SW480 (cell line): ENCODE data around the gene NSUN6.
A peak's percentile ranks its signal among the peaks of the same experiment; 100 is the strongest.
"Not testable (repeated sequence)": the region's sequence is repeated elsewhere in the genome, so short reads cannot be mapped to it uniquely, and the experiment has no call there.

Experiments
- DNase-seq: peaks from one replicate; pipeline ENCODE4 v3.0.0-alpha.2; 2016; ENCODE audit warnings: low spot score

NSUN6 gene

DNA sequence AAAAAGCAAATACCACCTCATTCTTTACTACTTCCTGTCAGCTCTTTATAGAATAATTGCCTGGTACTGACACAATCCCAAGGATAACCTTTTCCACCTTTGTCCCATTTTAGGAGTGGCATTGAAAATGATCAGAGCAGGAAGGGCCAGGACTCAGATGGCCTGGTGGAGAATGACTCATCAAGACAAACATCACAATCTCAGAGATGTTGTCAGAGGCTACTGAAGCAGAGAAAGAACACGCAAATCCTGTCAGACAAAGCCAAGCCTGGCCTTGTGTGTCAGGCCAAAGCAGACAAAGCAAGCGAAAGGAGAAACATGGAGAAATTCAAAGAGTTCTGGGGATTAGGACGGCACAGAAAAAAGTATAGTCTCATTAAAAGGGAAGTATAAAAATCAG lies 40.9 kb downstream of the NSUN6 start:
- peak; percentile 52 for DNase-seq

DNA sequence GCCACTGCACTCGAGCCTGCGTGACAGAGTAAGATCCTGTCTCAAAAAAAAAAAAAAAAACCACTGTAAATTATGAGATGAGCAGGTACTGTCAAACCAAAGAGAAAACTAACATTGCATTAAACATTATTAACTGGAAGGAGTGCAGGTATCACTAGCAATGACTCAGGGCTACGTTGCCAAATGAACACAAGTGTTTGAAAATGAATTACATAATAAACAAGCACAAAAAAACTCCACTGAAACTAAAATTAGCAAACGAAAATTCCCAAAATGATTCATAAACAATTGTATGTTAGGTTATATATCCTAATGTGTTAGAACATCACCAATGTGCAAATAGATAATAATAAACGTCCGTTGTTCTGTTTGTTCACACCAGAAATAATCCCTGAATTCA lies 42.8 kb downstream of the NSUN6 start:
- DNase-seq: no peak

DNA sequence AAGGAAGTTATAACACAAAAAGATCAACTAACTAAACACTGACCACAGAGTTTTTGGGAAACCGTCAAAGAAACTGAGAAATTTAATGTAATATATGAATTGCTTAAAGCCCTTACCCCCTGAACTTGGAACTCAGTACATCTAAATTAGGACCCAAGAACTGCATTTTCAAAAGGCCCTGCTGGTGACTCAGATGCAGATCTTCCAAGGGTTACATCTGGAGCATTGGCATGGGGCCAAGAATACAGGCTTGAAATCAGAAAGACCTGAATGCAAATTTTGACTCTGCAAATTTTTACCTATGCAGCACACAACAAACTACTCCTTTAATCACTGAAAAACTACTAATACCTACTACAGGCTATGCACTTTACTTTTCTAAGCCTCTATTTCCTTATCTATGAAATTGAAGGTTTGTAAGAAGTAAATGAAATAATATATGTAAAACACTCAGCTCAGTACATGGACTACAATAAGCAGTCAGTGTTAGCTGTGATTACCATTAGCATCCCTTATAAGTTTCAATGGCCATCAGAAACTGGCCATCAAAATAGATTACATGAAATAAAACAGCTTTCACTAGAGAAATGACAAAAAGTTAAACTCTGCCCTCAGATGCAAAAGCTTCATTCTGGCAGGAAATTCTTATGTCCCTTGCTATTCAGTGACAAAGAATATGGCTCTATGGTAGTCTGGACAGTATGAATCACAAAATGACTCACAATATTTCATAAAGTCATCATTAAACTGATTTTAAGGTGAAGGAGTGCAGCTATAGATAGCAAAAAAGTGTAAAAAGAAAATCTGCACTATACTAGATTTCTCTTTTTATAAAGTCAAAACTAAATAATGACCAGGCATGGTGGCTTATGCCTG lies 43.6 kb downstream of the NSUN6 start:
- DNase-seq: no peak

DNA sequence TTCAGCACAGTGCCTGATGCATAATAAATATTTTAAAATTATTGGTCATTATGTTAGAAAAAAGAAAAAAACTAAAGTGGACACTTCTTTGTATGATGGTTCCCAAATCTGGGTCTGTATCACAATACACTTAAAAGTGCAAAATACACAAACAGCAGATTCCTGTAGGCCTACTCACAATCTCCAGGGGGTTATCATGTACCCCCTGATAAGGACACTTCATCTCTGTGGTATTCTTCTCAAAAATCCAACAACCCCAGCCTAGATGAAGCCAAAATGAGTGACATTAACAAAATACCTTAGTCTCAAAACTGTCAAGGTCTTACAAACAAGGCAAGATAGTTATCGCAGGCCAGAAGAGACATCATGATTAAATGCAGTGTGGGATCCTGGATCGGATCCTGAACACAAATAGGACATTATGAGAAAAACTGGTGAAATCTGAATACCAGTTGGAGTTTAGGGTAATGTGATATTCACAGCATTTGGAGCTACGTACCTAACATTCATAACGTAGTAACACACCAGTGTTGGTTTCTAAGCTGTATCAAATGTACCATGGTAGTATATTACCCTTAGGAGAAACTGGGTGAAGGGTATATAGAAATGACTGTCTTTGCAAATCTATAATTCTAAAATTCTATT lies 45.2 kb downstream of the NSUN6 start:
- DNase-seq: no peak

DNA sequence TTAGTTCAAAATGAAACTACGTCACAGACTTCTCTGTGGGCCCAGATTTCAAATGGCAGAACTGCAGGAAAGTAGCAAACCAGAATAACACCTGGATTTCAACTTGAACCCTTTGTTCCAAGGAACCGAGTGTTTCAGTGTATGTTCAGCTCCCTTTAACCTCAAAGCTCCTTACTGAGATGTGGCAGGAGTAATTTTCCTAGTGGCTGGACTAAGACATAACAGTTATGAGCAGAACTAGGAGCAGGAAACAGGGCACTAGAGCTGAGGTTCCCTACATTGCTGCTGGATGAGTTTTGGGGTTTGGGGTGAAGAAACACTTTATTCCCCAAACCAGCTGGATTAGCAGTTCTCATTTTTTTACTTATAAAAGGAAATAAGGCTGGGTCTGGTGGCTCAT lies 50.1 kb downstream of the NSUN6 start:
- no peak for DNase-seq

DNA sequence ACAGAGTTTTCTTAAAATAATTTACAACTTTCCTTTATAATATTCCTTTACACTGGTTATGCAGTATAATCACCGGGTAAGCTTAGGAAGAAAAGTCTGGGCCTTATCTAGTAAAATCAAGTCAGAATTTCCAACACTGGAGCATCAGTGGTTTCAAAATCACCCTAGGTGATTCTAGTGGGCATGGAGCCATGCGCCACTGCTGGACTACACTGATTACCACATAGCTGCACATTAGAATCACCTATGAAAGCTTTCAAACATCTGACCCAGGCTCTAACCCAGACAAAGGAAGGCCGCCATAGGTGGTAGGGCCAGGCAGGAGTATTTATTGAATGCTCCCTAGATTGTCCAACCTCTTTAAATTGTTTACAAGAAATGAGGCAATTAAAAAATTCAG lies 52.0 kb downstream of the NSUN6 start:
- no peak for DNase-seq

DNA sequence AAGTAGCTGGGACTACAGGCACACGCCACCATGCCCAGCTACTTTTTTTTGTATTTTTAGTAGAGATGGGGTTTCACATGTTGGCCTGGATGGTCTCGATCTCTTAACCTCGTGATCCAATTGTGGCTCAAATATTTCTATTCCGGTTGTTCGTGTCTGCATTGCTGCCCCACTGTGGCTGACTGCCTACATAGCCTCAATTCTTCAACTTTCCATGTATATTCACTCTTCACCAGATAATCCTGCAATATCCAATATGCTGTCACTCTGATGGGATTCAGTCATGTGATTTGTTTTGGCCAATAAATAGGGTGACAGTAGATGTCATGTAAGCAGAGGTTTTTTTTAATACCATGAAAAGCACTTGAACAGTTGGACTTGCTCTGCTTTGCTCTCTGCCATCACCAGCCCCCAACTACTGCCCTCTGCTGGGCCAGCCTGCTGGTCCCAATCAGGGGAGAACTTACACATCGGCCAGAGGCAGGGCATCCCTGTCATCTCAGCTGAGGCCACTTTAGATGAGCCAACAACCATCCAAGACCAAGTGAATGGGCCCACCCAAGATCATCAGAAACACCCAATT lies 56.7 kb downstream of the NSUN6 start:
- no peak for DNase-seq

DNA sequence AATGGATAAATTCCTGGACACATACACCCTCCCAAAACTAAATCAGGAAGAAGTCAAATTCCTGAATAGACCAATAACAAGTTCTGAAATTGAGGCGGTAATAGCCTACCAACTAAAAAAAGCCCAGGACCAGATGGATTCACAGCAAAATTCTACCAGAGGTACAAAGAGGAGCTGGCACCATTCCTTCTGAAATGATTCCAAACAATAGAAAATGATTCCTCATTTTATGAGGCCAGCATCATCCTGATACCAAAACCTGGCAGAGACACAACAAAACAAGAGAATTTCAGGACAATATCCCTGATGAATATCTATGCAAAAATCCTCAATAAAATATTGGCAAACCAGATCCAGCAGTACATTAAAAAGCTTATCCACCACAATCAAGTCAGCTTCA lies 60.2 kb downstream of the NSUN6 start:
- not testable (repeated sequence) for DNase-seq

DNA sequence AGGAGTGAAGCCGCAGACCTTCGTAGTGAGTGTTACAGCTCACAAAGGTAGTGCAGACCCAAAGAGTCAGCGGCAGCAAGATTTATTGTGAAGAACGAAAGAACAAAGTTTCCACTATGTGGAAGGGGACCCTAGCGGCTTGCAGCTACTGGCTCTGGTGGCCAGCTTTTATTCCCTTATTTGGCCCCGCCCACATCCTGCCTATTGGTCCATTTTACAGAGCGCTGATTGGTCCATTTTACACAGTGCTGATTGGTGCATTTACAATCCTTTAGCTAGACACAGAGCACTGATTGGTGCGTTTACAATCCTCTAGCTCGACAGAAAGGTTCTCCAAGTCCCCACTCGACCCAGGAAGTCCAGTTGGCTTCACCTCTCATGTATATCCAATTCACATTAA lies 64.8 kb downstream of the NSUN6 start:
- DNase-seq: not testable (repeated sequence)

DNA sequence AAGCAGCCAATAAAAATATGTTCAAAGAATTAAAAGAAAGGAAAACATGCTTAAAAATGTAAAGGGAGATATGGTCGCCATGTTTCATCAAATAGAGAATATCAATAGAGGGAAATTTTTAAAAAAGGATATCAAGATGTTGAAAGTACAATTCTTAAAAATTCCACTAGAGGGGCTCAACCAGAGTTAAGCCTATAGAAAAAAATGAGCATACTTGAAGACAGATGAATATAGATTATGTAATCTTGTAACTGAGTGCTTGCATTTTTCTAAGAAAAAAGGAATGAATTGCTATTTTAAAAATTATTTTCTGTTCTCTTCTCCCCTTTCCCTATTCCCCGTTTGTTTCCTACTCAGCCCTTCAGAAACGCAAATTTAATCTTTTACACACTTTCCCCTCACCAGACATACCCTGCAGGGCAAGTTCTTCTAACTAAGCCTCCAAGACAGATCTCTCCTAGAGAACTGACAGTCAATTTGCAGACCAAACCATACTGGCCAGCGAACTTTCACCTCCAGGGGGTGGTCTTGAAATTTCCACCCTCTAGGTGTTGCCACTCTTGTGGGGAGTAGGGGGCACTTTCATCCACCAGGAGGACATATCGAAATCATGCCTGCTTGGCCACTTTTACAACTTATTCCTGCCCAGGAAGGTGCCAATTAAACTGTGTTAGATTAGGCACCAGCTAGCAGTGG lies 67.7 kb downstream of the NSUN6 start:
- DNase-seq: no peak

DNA sequence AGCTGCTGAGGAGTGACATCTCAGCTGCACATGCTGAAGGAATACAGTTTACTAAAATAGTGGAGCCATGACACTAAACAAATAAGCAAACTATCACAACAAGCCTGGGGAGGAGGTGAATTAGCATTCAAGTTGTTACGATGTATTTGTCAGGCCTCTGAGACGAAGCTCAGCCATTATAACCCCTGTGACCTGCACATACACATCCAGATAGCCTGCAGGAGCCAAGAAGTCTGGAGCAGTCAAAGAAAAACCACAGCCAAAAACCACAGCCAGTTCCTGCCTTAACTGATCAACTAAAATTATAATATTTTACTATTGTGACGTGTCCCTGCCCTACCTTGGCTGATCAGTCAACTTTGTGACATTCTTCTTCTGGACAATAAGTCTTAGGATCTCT lies 68.6 kb downstream of the NSUN6 start:
- no peak for DNase-seq

DNA sequence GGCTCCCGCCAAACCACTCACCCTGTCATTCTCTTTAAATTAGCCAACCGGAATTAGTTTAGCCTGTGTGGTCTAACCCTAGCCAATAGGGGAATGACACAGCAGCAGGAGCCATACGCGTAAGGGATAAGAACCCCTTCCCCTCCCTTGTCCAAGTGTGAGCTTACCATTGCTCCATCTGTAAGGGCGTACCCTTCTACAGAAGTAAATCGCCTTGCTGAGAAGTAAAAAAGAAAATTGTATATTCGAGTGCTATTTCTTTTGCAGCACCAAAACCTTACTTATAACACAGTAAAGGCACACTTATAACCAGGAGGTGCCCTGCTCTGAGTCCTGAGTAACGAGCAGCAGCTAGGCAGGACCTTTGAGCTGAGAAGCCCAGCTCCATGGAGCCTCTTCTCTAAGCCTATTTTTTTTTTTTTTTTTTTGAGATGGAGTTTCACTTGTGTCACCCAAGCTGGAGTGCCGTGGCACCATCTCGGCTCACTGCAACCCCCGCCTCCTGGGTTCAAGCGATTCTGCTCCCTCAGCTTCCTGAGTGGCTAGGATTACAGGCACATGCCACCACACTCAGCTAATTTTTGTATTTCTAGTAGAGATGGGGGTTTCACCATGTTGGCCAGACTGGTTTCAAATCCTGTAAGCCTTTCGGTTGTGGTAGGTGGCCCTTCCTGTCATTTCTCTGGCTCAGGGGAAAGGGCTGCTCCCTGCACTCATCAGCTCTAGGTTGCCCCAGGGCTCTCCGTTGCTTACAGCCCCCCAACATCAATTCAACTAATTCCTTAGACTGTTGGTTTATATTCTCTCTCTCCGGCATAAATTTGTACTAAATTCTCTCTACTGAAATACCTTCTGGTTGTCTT lies 73.3 kb downstream of the NSUN6 start:
- DNase-seq: no peak

DNA sequence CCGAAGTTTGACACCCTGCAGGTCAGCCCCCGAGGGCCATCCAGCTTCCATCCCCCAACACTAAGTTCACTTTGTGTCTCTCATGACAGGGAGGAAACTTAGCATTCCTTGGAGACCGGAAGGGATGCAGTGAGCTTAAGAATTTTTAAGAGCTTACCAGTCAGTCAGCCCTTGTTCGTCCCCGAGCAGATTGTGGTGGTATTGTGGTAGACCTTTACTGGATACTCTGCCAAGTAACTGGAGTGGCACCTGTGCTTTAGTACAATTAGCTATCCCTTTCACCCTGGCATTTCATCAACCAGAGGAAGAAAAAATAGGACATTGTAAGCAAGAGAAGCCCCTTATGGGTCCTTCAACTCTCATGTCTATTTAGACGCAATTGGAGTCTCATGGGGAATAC lies 74.8 kb downstream of the NSUN6 start:
- no peak for DNase-seq

DNA sequence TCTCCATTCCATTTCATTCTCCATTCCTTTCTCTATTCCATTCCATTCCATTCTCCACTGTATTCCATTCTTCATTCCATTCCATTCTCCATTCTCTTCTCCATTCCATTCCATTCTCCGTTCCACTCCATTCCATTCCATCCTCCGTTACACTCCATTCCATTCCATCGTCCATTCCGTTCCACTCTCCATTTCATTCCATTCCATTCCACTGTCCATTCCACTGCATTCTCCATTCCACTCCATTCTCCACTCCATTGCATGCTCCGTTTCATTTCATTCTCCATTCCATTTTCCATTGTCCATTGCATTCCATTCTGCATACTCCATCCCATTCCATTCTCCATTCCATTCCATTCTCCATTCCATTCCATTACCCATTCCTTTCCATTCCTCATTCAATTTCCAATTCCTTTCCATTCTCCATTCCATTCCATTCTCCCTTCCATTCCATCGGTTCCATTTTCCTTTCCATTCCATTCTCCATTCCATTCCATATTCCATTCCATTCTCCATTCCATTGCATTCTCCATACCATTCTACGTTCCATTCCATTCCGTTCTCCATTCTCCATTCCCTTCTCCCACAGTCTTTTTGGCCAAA lies 78.3 kb downstream of the NSUN6 start:
- DNase-seq: no peak

DNA sequence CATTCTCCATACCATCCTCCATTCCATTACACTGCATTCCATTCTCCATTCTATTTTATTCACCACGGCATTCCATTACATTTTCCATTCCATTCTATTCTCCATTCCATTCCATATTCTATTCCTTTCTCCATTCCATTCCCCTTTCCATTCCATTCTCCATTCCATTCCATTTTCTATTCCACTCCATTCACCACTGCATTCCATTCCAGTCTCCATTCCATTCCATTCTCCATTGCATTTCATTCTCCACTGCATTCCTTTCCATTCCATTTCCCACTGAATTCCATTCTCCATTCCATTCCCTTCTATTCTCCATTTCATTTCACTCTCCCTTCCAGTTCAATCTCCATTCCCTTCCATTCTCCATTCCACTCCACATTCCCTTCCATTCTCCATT lies 79.6 kb downstream of the NSUN6 start:
- no peak for DNase-seq

DNA sequence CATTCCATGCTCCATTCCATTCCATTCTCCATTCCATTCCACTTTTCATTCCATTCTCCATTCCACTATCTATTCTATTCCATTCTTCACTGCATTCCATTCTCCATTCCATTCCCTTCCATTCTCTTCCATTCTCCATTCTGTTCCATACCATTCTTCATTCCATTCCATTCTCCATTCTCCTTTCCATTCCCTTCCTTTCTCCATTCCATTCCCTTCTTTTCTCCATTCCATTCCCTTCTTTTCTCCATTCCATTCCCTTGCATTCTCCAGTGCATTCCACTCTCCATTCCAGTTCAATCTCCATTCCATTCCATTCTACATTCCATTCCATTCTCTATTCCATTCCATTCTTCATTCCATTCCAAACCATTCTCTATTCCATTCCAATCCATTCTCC lies 80.3 kb downstream of the NSUN6 start:
- no peak for DNase-seq

DNA sequence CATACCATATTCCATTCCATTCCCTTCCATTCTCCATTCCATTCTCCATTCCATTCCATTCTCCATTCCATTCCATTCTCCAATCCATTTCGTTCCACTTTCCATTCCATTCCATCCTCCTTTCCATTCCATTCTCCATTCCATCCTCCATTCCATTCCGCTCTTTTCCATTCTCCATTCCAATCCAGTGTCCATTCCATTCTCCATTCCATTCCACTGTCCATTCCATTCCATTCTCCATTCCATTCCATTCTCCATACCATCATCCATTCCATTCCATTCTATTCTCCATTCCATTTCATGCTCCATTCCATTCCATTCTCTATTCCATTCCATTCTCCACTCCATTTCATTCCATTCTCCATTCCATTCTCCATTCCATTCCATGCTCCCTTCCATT lies 81.0 kb downstream of the NSUN6 start:
- DNase-seq: not testable (repeated sequence)

DNA sequence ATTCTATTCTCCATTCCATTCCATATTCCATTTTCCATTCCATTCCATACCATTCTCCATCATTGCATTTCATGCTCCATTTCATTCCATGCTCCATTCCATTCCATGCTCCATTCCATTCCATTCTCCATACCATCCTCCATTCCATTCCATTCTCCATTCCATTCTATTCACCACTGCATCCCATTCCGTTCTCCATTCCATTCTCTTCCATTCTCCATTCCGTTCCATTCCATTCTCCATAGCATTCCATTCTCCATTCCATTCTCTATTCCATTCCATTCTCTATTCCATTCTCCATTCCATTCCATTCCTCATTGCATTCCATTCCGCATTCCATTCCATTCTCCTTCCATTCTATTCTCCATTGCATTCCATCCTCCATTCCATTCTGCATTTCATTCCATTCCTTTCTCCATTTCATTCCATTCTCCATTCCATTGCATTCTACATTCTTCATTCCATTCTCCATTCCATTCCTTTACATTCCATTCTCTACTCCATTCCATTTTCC lies 84.0 kb downstream of the NSUN6 start:
- DNase-seq: no peak

DNA sequence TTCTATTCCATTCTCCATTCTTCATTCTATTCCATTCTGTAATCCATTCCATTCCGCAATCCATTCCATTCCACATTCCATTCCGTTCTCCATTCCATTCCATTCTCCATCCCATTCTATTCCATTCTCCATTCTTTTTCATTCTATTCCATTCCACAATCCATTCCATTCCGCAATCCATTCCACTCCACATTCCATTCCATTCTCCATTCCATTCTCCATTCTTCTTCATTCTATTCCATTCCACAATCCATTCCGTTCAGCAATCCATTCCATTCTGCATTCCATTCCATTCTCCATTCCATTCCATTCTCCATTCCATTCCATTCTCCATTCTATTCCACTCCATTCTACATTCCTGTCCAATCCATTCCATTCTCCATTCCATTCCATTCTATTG lies 85.2 kb downstream of the NSUN6 start:
- DNase-seq: no peak

DNA sequence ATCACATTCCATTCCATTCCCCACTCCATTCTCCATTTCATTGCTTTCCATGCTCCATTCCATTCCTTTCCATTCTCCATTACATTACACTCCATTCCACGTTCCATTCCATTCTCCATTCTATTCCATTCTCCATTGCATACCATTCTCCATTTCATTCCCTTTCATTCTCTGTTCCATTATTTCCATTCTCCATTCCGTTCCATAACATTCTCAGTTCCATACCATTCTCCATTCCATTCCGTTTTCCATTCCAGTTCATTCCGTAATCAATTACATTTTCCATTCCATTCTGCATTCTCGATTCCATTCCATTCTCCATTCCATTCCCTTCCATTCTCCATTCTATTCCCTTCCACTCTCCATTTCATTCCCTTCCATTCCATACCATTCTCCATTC lies 86.4 kb downstream of the NSUN6 start:
- no peak for DNase-seq
